ENCODE data around the gene CENPH. TPM values are rescaled to one million over a fixed set of nuclear protein-coding genes. Genes with fewer than 3 reads are reported as not detected.

CENPH gene
- total and polyA plus RNA-seq, 2 experiments from 2014 or later: 11.0 to 14.7 TPM

DNA sequence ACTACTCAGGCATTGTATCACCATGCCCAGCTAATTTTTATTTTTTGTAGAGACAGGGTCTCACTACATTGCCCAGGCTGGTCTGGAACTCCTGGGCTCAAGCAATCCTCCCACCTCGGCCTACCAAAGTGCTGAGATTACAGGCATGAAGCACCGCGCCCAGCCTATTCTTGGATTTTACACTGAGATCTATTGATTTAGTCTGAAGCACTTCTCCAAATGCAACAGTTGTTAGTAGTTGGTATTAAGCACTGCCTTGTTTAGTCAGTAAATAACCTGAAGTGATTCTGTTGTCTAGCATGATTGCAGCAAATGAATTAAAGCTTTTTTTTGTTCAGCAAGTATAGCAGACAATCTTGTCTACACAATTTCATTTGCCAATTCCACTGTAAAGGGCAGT lies 31.3 kb upstream of the CENPH start:
- H3K9ac ChIP-seq: no peak overlapping the region
- no peaks in the 10 kb centered on the region for H3K9me3 ChIP-seq (ENCODE audit: low read depth)
- no peak for TF ChIP-seq EZH2phosphoT487 (IDR thresholded peaks at IDR 0.05; ENCODE audit: insufficient read depth, low read depth)
- TF ChIP-seq EZH2 (IDR thresholded peaks at IDR 0.05; ENCODE audit: insufficient read depth, poor library complexity, severe bottlenecking): no peak
- H3F3A ChIP-seq (ENCODE audit: insufficient read depth): no peaks in the 10 kb centered on the region
- DNase-seq: no peak
- H3K9me2 ChIP-seq (ENCODE audit: insufficient read depth): no peaks in the 10 kb centered on the region
- H3K4me1 ChIP-seq (ENCODE audit: insufficient read depth): no peaks in the 10 kb centered on the region
- no peaks in the 10 kb centered on the region for H3K27me3 ChIP-seq (replicated peaks; ENCODE audit: insufficient read depth)
- H3K79me2 ChIP-seq (ENCODE audit: insufficient read depth): no peaks in the 10 kb centered on the region
- no peaks in the 10 kb centered on the region for H4K20me1 ChIP-seq (ENCODE audit: insufficient read depth)
- WGBS, 2 experiments (ENCODE audit: low coverage in 1 of 2, low lambda C conversion rate in 2 of 2, missing lambda C conversion rate in 2 of 2): 92 to 97% methylated on average over 3 of the region's 3 CpGs
- no peak overlapping the region for H3K27ac ChIP-seq
- H3K36me3 ChIP-seq (ENCODE audit: low read depth): no peaks in the 10 kb centered on the region
- no peak overlapping the region for H2AFZ ChIP-seq
- in situ Hi-C loops (cut with MboI): no loop called here
- H3K4me2 ChIP-seq (ENCODE audit: unreplicated experiment): no peak overlapping the region
- no peak overlapping the region for H3K4me3 ChIP-seq

DNA sequence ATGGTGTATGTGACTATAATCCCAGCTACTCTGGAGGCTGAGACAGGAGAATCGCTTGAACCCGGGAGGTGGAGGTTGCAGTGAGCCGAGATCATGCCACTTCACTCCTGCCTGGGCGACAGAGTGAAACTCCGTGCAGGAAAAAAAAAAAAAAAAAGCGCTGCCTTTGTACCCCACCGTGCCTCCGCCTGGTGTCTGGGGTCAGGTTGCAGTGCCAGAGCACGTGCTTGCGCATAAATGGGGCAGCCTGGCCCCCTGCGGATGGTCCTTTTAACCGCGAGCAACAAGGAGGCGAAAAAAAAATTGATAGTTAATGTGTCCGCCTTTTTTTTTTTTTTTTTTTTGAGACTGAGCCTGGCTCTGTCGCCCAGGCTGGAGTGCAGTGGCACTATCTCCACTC lies 28.7 kb upstream of the CENPH start:
- H3K9me2 ChIP-seq (ENCODE audit: insufficient read depth): no peaks in the 10 kb centered on the region
- in situ Hi-C loops (cut with MboI): no loop called here
- no peaks in the 10 kb centered on the region for H3K27me3 ChIP-seq (replicated peaks; ENCODE audit: insufficient read depth)
- no peaks in the 10 kb centered on the region for H3K4me1 ChIP-seq (ENCODE audit: insufficient read depth)
- TF ChIP-seq EZH2phosphoT487 (IDR thresholded peaks at IDR 0.05; ENCODE audit: insufficient read depth, low read depth): no peak
- TF ChIP-seq EZH2 (IDR thresholded peaks at IDR 0.05; ENCODE audit: insufficient read depth, poor library complexity, severe bottlenecking): no peak
- H4K20me1 ChIP-seq (ENCODE audit: insufficient read depth): no peaks in the 10 kb centered on the region
- no peak overlapping the region for H3K4me3 ChIP-seq
- WGBS, 2 experiments (ENCODE audit: low coverage in 1 of 2, low lambda C conversion rate in 2 of 2, missing lambda C conversion rate in 2 of 2): 88 to 90% methylated on average over 12 to 16 of the region's 16 CpGs
- no peak for DNase-seq
- H3K79me2 ChIP-seq (ENCODE audit: insufficient read depth): no peaks in the 10 kb centered on the region
- H2AFZ ChIP-seq: no peak overlapping the region
- H3K4me2 ChIP-seq (ENCODE audit: unreplicated experiment): no peak overlapping the region
- no peaks in the 10 kb centered on the region for H3K9me3 ChIP-seq (ENCODE audit: low read depth)
- no peaks in the 10 kb centered on the region for H3F3A ChIP-seq (ENCODE audit: insufficient read depth)
- no peaks in the 10 kb centered on the region for H3K36me3 ChIP-seq (ENCODE audit: low read depth)
- H3K27ac ChIP-seq: no peak overlapping the region
- H3K9ac ChIP-seq: no peak overlapping the region

DNA sequence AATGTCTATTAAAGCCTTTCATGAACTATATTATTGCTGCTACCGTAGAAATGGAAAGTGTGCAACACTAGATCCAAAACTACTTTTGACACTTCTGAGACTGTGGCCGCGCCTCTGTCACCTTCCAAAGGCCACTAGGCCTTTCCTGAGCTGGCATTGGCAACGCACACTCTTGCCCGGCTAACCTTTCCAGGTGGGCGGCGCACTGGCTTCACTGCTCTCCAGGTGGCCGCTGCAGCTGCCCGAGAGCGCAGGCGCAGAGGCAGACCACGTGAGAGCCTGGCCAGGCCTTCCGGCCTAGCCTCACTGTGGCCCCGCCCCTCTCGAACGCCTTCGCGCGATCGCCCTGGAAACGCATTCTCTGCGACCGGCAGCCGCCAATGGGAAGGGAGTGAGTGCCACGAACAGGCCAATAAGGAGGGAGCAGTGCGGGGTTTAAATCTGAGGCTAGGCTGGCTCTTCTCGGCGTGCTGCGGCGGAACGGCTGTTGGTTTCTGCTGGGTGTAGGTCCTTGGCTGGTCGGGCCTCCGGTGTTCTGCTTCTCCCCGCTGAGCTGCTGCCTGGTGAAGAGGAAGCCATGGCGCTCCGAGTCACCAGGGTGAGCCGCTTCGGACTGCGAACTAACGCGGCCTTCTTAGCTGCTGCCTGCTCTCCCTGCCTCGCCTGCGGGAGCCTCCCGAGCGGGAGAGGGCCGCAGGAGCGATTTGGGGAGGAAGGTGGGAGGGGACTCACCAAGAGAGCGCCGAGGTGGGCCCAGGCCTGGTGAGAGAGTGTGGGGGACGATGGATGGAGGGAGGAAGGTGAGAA lies 22.5 kb upstream of the CENPH start, which contains the start of gene CCNB1:
Gene CCNB1, plus strand, starts transcription at position 465 of the 807 bp plus-strand sequence. Its CDS starts 113 bp downstream, at position 578.
- Histone ChIP-seq H3K9ac (peak within 1 kb of the TSS; percentile 83), H3K9me2 (ENCODE audit: insufficient read depth) (no peaks in the 10 kb centered on the region), H3K4me1 (ENCODE audit: insufficient read depth) (0 out of 2 replicates have a peak, but pooled peaks cover 7% of the 10 kb centered on the region), H3K9me3 (ENCODE audit: low read depth) (no peaks in the 10 kb centered on the region), H3K4me2 (ENCODE audit: unreplicated experiment) (peak within 1 kb of the TSS; percentile 86), H3K27me3 (replicated peaks; ENCODE audit: insufficient read depth) (no peaks in the 10 kb centered on the region), H3K27ac (peak within 1 kb of the TSS; percentile 60), H4K20me1 (ENCODE audit: insufficient read depth) (no peaks in the 10 kb centered on the region), H3K79me2 (ENCODE audit: insufficient read depth) (peaks cover 43% of the 10 kb centered on the region), H3F3A (ENCODE audit: insufficient read depth) (no peaks in the 10 kb centered on the region), H2AFZ (peak within 1 kb of the TSS; percentile 94), H3K36me3 (ENCODE audit: low read depth) (0 out of 2 replicates have a peak, but pooled peaks cover 7% of the 10 kb centered on the region), H3K4me3 (peak within 1 kb of the TSS; percentile 92)
- TF ChIP-seq EZH2phosphoT487 (IDR thresholded peaks at IDR 0.05; ENCODE audit: insufficient read depth, low read depth) (no peak), EZH2 (IDR thresholded peaks at IDR 0.05; ENCODE audit: insufficient read depth, poor library complexity, severe bottlenecking) (no peak)
- DNase-seq: peak; percentile 100
- 2 to 3% methylated on average over 47 to 50 of the region's 50 CpGs for WGBS, 2 experiments (ENCODE audit: low coverage in 1 of 2, low lambda C conversion rate in 2 of 2, missing lambda C conversion rate in 2 of 2)
- in situ Hi-C loops (cut with MboI): no loop called here

DNA sequence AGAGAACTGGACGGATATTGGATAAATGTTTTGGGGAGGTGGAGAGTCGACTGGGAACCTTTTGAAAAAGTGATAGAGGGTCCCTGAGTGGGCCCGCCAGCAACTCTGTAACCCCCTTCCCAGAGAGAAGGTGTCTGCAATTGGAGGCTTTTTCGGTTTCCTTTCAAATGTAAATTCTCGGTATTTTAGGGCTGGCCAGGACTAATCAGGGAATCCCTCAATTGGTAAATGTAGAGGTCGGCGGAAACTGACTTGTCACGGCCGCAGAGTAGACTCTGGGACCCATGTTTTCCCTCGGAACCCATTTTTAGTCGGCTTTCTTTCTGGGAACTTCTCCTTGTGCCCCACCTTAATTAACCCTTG lies 21.9 kb upstream of the CENPH start:
- Histone ChIP-seq H3K27ac (peak overlapping the region; percentile 60), H3K9me3 (ENCODE audit: low read depth) (no peaks in the 10 kb centered on the region), H3F3A (ENCODE audit: insufficient read depth) (no peaks in the 10 kb centered on the region), H3K36me3 (ENCODE audit: low read depth) (0 out of 2 replicates have a peak, but pooled peaks cover 7% of the 10 kb centered on the region), H3K9ac (peak overlapping the region; percentile 83), H2AFZ (peak overlapping the region; percentile 94), H3K27me3 (replicated peaks; ENCODE audit: insufficient read depth) (no peaks in the 10 kb centered on the region), H3K4me3 (peak overlapping the region; percentile 92), H3K4me1 (ENCODE audit: insufficient read depth) (0 out of 2 replicates have a peak, but pooled peaks cover 7% of the 10 kb centered on the region), H4K20me1 (ENCODE audit: insufficient read depth) (no peaks in the 10 kb centered on the region), H3K4me2 (ENCODE audit: unreplicated experiment) (peak overlapping the region; percentile 86), H3K9me2 (ENCODE audit: insufficient read depth) (no peaks in the 10 kb centered on the region), H3K79me2 (ENCODE audit: insufficient read depth) (peaks cover 49% of the 10 kb centered on the region)
- TF ChIP-seq EZH2 (IDR thresholded peaks at IDR 0.05; ENCODE audit: insufficient read depth, poor library complexity, severe bottlenecking) (no peak), EZH2phosphoT487 (IDR thresholded peaks at IDR 0.05; ENCODE audit: insufficient read depth, low read depth) (no peak)
- in situ Hi-C loops (cut with MboI): no loop called here
- WGBS, 2 experiments (ENCODE audit: low coverage in 1 of 2, low lambda C conversion rate in 2 of 2, missing lambda C conversion rate in 2 of 2): 2 to 5% methylated on average over 11 of the region's 11 CpGs
- peak; percentile 58 for DNase-seq
